Fibroblast of skin of left quadriceps (primary cell): ENCODE results near the gene ZFHX3.

Source experiments
- DNase-seq, 2 experiments: peaks; one replicate each; pipeline ENCODE4 v3.0.0-alpha.2; 2013; ENCODE audit warnings: low read depth in 2 of 2

ZFHX3 gene

DNA sequence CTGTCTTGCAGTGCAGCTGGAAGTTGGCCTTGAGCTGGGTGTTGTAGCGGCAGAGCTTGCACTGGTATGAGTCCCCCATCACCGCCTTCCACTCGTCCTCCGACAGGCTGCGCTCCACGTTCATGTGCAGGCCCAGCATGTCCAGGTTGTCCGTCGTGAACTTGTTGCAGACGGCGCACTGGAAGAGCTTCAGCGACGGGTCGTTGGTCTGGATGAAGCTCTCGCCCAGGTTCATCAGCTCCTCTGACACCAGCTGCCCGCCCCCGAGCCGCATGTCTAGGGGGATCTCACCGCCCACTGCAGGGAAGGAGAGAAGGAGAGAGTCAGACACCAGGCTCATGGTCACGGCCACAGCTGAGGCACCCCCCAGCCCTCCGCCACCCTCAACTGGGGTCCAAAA lies 97.3 kb downstream of the ZFHX3 start:
- DNase-seq: no peak

- DNase-seq: no peak
Observed at GRCh38 chr16:72948238-72948829, 99.6 kb downstream of the ZFHX3 start.

DNA sequence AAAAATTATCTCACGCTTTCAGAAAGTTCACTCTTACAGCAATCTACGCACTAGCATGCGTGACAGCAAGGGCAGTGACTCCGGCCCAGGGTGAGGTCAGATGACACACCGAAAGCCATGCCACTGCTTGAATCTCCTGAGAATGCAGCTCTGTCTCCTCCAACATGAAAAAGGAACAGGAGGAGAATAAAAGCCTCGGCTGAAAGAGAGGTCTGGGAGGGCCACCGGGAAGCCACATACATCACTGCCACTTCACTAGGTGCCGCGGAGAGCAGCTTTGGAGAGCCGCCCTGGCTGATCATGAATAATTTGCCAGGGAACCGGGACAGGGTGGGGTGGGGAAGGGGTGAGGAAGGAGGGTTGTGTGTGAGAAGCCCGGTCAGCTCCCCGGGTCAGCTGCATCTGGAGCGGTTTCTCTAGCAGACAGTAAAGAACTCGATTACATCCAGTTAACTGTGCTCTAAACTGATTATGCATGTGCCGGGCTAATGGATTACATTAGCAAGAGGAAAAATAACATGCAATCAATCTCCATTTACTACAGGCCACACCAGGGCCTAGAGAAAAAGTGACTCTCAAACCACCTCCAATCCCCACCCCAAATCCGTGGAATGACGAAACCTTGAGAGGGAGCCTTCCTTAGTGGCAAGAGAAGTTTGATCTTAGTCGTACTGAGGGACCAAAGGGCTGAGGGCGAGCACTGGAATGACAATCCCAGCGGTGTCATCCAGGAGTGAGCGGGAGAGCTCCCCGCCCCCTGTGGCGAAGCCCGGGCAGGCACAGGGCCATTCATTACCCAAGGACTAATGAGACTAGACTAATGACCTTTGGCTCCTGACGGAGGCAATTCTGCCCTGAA lies 100.3 kb downstream of the ZFHX3 start:
- DNase-seq: no peak

DNA sequence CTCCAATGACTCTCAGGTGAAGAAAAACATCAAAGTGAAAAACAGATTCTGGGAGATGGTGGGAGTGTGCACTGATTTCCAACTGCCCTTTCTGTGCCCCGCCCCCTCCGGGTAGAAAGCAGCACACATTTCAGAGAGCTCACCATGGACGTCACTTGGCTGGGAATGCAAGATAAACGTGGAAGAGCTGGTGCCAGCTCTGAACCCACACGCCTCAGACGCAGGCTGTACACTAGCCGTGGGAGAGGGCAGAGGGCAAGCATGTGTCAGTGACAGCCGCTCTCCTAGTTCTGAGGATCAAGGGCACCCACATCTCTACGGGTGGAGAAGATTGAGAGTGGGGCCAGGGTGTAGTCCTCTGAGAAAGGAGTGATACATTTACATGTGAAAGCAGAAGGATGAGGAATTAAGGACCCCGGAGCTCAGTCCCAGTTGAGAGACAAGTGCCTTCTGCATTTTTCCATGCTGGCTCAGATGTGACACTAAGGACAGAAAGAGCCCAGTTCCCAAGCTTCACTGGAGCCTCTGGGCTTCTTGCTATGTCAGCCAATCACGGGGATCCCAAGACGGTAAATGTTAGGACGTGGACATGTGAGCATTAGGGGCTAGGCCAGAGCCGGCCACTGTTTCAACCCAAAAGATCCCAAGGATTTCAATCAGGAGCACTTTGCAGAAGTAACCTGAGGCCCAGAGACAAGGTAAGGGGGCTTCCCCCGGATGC lies 101.3 kb downstream of the ZFHX3 start:
- DNase-seq: no peak

GRCh38 chr16:72946063-72946462 lies 101.9 kb downstream of the ZFHX3 start:
- no peak for DNase-seq

DNA sequence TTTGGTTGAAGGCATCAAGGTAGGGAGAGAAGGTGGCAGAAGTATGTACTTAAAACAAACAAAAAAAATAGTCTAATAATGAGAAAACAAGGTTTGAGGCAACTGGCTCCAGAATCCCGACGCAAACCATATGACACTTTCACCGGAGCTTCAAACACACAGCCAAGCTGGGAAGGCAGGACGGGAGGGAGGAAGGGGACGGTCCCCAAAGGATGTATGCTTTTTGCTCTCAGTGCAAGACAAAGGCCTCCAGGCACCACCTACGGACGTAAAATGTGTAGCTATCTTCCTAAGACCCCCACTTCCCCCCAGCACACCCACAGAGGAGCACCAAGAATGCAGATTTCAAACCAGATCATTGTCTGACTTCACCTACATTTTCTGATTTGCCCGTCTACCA lies 102.3 kb downstream of the ZFHX3 start:
- DNase-seq: no peak

DNA sequence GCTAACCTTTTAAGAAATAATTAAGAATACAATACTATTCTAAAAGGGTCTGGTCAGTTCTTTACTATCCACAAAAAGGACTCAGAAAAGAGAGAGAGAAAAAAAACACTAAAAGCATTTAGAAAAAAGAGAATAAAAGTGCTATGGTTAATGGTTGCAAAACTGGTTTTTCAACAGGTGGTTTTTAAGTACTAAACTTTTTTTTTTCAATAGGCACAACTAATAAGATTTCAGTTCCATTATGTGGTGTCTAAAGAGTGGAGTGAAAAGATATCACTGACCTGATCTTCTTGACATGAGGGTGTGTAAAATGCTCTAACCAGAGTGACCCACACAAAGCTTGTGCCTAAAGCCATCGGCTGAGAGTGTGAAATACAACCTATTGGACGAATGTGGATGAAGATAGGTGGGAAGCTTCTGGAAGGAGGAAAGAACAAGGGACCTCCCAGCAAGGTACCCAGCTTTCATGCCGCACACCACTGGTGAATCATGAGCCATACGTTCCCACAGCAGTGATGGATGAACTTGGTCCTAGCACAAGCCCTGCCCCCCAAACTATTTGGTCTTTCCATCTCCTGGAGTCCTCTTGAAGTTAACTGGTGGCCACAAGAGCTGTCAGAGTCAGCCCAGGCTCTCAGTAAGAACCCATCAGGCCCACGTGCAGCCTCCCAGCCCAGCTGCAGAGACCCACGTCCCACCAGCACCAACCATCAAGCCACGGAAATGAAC lies 103.0 kb downstream of the ZFHX3 start:
- DNase-seq: no peak

- DNase-seq: no peak
Observed at GRCh38 chr16:72942021-72942420, 105.9 kb downstream of the ZFHX3 start.

DNA sequence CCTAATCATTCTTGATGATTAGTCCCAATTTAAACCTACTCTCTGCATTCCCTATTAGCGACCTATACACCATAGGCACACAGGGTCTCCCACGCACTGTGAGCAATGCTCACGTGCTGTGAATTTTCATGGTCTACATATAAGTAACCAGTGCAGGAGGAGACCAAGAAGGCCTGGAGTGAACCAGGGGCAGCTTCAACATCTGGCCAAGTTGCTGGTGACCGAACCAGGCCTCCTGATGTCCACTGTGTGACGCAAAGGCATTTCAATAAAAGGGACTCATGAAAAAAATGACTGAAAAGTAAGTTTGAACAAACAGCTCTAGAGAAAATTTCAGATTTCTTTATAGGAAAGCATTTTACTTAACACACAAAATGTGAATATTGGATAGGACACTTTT lies 107.0 kb downstream of the ZFHX3 start:
- DNase-seq: no peak

- DNase-seq: no peak
Observed at GRCh38 chr16:72939247-72939646, 108.7 kb downstream of the ZFHX3 start.

GRCh38 chr16:72938795-72939164 lies 109.1 kb downstream of the ZFHX3 start:
- no peak for DNase-seq

DNA sequence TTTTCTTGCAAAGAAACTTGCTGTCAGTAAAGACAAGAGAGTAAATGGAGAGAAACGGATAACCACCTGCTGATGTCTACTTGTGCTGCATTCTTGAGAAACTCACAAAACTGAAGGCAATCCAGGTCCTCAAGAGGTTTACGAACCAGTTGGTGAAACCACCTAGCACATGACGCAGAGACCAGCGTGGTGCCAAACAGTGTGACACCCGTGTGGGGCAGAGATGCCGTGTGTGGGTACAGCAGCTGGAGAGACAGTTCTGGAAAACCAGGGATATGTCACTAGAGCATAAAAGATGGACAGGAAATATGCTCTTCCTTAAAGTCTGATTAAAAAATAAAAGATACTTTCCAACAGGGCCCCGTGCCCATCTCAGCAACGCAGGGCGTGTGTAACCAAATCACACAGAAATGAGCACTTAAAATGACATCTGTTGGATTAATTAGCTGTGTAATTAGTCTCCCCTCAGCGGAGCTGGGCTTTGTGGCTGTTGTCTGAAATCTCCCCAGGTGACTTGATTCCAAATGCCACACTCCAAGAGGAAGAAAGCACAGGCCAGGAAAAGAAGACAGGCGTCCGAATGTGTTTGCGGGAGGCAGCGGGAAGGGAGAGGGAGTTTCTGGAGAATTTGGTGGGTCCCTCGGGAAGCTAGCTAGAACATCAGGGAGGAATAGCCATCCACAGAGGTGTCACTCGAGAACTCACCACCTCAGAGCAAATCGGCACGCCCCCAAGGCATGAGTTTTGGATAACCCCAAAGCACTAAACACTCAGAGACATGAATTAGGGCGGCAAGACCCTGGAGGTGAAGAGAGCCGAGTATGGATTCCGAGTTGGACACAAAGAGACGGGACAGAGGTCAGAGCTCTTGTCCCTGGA lies 109.8 kb downstream of the ZFHX3 start:
- DNase-seq: no peak

- no peak for DNase-seq
Observed at GRCh38 chr16:72937360-72937759, 110.6 kb downstream of the ZFHX3 start.

DNA sequence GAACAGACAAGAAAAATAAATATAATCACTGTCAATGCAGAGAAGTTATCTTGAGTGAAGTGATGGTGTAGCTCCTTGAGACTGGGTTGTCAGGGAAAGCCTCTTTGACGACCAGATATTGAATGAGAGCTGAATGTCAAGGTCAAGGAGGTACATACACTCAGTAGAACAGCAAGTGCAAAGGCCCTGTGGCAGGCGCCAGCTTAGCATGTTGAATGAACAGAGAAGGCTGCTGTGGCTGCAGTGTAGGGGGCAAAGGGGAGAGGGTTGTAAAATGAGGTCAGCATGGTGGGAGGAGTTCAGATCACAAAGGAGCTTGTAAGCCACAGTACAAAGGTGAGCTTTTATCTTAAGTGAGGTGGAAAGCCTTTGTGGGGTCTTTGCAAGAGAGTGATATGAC lies 111.5 kb downstream of the ZFHX3 start:
- no peak for DNase-seq

- no peak for DNase-seq
Observed at GRCh38 chr16:72935896-72936295, 112.0 kb downstream of the ZFHX3 start.

DNA sequence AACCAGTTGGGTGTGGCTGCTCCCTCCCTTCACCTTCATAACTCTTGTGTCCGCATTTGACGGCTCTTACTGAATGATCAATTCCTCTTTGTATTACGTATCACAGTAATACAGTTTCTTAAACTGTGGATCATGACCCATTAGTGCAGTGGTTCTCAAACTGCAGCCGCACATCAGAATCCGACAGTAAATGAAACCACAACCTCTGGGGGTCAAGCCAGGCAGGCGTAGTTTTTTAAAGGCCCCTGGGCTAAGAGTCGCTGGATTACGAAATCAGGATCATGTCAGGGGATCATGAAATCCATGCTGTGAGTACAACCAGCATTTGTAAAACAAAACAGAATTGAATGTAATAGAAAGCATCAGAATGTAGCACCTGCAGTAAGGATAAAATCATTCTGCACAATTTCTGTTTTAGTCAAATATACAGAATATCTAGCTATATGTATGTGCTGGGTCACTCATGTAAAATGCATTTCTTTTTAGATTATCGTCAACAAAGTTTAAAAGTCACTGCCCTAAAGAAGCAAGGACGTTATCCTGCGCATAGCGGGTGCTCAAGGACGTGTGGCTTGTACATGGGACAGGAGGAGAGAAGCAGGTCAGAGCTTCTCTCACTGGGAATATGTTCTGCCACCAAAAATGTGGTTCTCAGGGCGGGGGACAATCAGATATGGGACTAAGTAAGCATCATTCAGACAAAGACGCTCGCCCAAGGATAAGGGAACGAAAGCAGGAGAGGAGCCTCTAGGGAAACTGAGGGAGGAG lies 113.1 kb downstream of the ZFHX3 start:
- DNase-seq: no peak

DNA sequence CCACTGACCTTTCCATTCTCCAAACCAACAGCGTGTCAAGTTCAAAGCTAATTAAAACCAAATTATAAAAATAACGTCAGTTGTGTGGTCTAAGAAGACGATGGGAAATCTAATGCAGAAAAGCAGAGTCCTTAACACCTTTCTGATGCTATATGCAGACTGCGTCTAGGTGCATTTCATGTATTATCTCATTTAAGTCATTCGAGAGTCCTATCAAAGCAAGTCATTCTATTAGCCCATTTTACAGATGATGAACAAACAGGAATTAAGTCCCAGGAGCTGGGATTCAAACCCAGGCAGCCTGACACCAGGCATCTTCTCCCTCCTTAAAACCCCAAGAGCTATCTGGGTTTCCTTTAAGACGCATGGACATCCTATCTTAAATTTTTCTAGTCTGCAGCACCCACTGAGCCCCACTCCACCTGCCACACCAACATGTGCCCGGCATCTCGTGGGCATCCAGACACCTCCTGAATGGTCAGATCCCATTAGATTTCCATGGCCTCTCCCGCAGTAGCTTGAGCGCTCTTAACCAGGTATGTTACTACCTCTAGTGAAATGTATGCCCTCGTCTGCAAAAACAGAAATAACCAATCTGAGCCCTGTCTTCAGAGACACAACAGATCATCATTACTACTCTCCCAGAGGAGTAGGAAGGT lies 115.1 kb downstream of the ZFHX3 start:
- no peak for DNase-seq

- DNase-seq: no peak
Observed at GRCh38 chr16:72932050-72932449, 115.9 kb downstream of the ZFHX3 start.

GRCh38 chr16:72930396-72930795 lies 117.5 kb downstream of the ZFHX3 start:
- no peak for DNase-seq
